ENCODE measurements around the gene SLC24A4.

DNA sequence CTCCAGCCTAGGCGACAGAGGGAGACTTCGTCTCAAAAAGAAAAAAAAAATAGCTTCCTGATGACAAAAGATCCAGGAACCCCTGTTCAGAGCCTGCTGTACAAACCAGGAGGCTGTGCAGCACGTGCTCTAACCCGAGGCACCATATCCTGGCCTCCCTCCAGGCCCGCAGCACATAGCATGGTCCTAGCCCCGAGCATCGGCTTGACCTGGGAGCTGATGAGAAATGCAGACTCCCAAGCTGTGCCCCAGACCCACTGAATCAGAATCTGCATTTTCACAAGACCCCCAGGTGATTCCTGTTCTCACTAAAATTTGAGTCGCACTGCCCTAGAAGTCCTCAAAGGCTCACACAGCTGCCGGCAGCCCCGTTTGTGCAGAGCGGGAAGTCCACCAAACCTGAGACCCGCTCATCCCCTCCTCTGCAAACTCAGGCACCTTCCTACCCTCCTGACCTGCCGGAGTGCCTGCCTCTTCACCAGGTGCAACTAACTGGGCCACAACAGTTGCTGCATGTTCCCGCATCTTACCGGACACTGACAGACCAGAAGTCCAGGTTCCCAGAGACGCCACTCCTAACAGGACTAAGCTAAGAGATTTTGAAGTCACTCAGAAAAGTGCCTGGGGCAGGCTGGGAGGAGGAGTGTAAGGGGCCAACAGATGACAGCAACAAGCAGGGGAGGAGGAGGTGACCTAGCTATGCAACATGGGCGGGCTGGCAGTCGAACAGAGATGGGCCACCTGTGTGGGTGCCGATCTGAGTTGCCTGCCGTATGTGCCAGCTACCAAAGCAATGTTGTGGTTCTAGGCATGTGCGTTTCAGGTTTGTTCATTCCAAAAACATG, 166.7 kb downstream of the SLC24A4 start:
- TF ChIP-seq POLR2A (IDR thresholded peaks at IDR 0.05; ENCODE audit: low read length) (no peak), GATA1 (IDR thresholded peaks at IDR 0.05; ENCODE audit: low read depth, low read length) (no peak)
